ENCODE data around the gene MBOAT7.

MBOAT7 gene

GRCh38 chr19:54145541-54146158 is 43.7 kb downstream of the MBOAT7 start:
- no peak for DNase-seq (ENCODE audit: low read depth in 2 of 2, low spot score in 1 of 2)

GRCh38 chr19:54142166-54142780 is 47.1 kb downstream of the MBOAT7 start:
- DNase-seq (ENCODE audit: low read depth in 2 of 2, low spot score in 1 of 2), result no peak

GRCh38 chr19:54141356-54141755 is 48.0 kb downstream of the MBOAT7 start:
- no peak for DNase-seq (ENCODE audit: low read depth in 2 of 2, low spot score in 1 of 2)

- DNase-seq (ENCODE audit: low read depth in 2 of 2, low spot score in 1 of 2), result no peak
These were observed 50.7 kb downstream of the MBOAT7 start for GRCh38 chr19:54138489-54139256.

- no peak for DNase-seq (ENCODE audit: low read depth in 2 of 2, low spot score in 1 of 2)
These were observed 51.5 kb downstream of the MBOAT7 start, which contains the start of gene CNOT3 for GRCh38 chr19:54137699-54138488. Gene CNOT3, plus strand, starts transcription at chr19:54137762. Its CDS starts 5,217 bp downstream, at chr19:54142979.

GRCh38 chr19:54136864-54137698 is 52.3 kb downstream of the MBOAT7 start:
- peak; percentile 95 to 99 for DNase-seq (ENCODE audit: low read depth in 2 of 2, low spot score in 1 of 2)

GRCh38 chr19:54136086-54136863 is 53.1 kb downstream of the MBOAT7 start:
- DNase-seq (ENCODE audit: low read depth in 2 of 2, low spot score in 1 of 2), result no peak

- DNase-seq (ENCODE audit: low read depth in 2 of 2, low spot score in 1 of 2), result no peak
These were observed 55.3 kb downstream of the MBOAT7 start for GRCh38 chr19:54133957-54134590.

GRCh38 chr19:54133312-54133956 is 55.9 kb downstream of the MBOAT7 start:
- no peak for DNase-seq (ENCODE audit: low read depth in 2 of 2, low spot score in 1 of 2)

- DNase-seq (ENCODE audit: low read depth in 2 of 2, low spot score in 1 of 2), result no peak
These were observed 59.8 kb downstream of the MBOAT7 start for GRCh38 chr19:54129617-54129996.

- no peak for DNase-seq (ENCODE audit: low read depth in 2 of 2, low spot score in 1 of 2)
These were observed 60.4 kb downstream of the MBOAT7 start for GRCh38 chr19:54128796-54129616.

- DNase-seq (ENCODE audit: low read depth in 2 of 2, low spot score in 1 of 2), result no peak
These were observed 61.0 kb downstream of the MBOAT7 start for GRCh38 chr19:54128441-54128725.

- DNase-seq (ENCODE audit: low read depth in 2 of 2, low spot score in 1 of 2), result no peak
These were observed 61.5 kb downstream of the MBOAT7 start for GRCh38 chr19:54127688-54128440.

- no peak for DNase-seq (ENCODE audit: low read depth in 2 of 2, low spot score in 1 of 2)
These were observed 63.7 kb downstream of the MBOAT7 start for GRCh38 chr19:54125713-54126112.

- no peak for DNase-seq (ENCODE audit: low read depth in 2 of 2, low spot score in 1 of 2)
These were observed 65.0 kb downstream of the MBOAT7 start for GRCh38 chr19:54124393-54124792.

- DNase-seq (ENCODE audit: low read depth in 2 of 2, low spot score in 1 of 2), result no peak
These were observed 65.7 kb downstream of the MBOAT7 start for GRCh38 chr19:54123682-54124081.
